GM18951 (cell line): ENCODE data around the gene UMAD1.

ENCODE experiments used
- POLR2A ChIP-seq: IDR thresholded peaks from 4 replicates; pipeline ENCODE4 v1.6.1; 2011; ENCODE audit warnings: mild to moderate bottlenecking; ENCODE audit not compliant: insufficient read length, insufficient read depth; ENCODE audit errors: extremely low read depth
- in situ Hi-C: fragments of 300-500 bp; cut with MboI; formaldehyde crosslinking; loops from one replicate; pipeline ENCODE4 v1.12.0; 2022; ENCODE audit warnings: low sequenced_read_pairs, mixed read lengths, inconsistent platforms; ENCODE audit not compliant: unreplicated experiment

The UMAD1 gene

GRCh38 chr7:7664291-7664690, 23.7 kb downstream of the UMAD1 start:
- in situ Hi-C loops, result no loop called here

GRCh38 chr7:7665031-7665430, 24.5 kb downstream of the UMAD1 start:
- in situ Hi-C loops, result no loop called here
- TF ChIP-seq POLR2A, result no peak

More at GRCh38 chr7:7664291-7664690, 23.7 kb downstream of the UMAD1 start:
- no peak for TF ChIP-seq POLR2A

- TF ChIP-seq POLR2A, result no peak
- in situ Hi-C loops, result no loop called here
Measured at GRCh38 chr7:7667187-7667586, 26.6 kb downstream of the UMAD1 start.

- in situ Hi-C loops, result no loop called here
- TF ChIP-seq POLR2A, result no peak
Measured at GRCh38 chr7:7668706-7669105, 28.2 kb downstream of the UMAD1 start.

GRCh38 chr7:7670490-7670889, 29.9 kb downstream of the UMAD1 start:
- no peak for TF ChIP-seq POLR2A
- in situ Hi-C loops, result no loop called here

- in situ Hi-C loops, result no loop called here
Measured at GRCh38 chr7:7671361-7671760, 30.8 kb downstream of the UMAD1 start.

GRCh38 chr7:7672545-7673239, 32.1 kb downstream of the UMAD1 start:
- no peak for TF ChIP-seq POLR2A
- in situ Hi-C loops, result no loop called here

More at GRCh38 chr7:7671361-7671760, 30.8 kb downstream of the UMAD1 start:
- TF ChIP-seq POLR2A, result no peak

- in situ Hi-C loops, result no loop called here
- TF ChIP-seq POLR2A, result no peak
Measured at GRCh38 chr7:7673240-7673550, 32.6 kb downstream of the UMAD1 start.

- TF ChIP-seq POLR2A, result no peak
- in situ Hi-C loops, result no loop called here
Measured at GRCh38 chr7:7675686-7676085, 35.1 kb downstream of the UMAD1 start.

- in situ Hi-C loops, result loop anchor here (10.0 kb wide), 1 partner anchor 535 kb away; no protein-coding TSS in a partner anchor
Measured at GRCh38 chr7:7679640-7680039, 39.1 kb downstream of the UMAD1 start.

GRCh38 chr7:7681191-7681935, 40.8 kb downstream of the UMAD1 start:
- in situ Hi-C loops, result loop anchor here (10.0 kb wide), 1 partner anchor 533 kb away; no protein-coding TSS in a partner anchor
- no peak for TF ChIP-seq POLR2A

GRCh38 chr7:7681936-7682329, 41.4 kb downstream of the UMAD1 start:
- in situ Hi-C loops, result loop anchor here (10.0 kb wide), 1 partner anchor 533 kb away; no protein-coding TSS in a partner anchor
- no peak for TF ChIP-seq POLR2A

- in situ Hi-C loops, result loop anchor here (10.0 kb wide), 1 partner anchor 532 kb away; no protein-coding TSS in a partner anchor
- no peak for TF ChIP-seq POLR2A
Measured at GRCh38 chr7:7682861-7683260, 42.3 kb downstream of the UMAD1 start.

- no peak for TF ChIP-seq POLR2A
- in situ Hi-C loops, result loop anchor here (10.0 kb wide), 1 partner anchor 528 kb away; no protein-coding TSS in a partner anchor
Measured at GRCh38 chr7:7686811-7687508, 46.4 kb downstream of the UMAD1 start.

- in situ Hi-C loops, result loop anchor here (10.0 kb wide), 1 partner anchor 527 kb away; no protein-coding TSS in a partner anchor
- no peak for TF ChIP-seq POLR2A
Measured at GRCh38 chr7:7687800-7688199, 47.2 kb downstream of the UMAD1 start.
